ENCODE results near the gene EDARADD.

The EDARADD gene

DNA sequence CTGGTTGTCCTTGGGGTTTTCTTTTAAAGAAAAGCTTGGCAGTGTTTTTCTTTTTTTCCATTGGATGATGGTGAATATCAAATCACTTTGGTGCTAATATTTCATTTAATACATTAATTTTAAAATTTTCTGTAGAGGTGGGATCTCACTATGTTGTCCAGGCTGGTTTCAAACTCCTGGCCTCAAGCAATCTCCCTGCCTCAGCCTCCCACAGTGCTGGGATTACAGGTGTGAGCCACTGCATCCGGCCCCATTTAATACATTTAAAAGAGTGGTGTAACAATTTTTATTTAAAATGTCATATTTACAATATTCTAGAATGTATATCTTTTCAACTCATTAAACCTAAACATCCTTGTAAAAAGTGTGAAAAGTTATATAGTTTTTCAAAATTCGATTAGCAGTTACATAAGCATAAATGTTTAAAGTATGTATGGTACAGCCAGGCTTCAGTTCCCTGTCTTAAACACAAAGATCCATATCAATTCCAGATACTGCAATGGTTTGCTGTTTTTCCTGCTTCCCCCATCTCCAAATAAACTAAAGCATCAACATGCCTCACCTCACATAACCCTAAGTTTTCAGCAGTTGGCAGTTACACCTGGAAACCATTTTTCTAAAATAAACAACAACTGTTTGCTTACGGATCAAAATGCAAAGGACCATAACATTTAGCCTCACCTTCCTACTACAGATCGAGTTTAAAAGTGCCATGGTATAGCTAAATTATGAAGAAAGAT lies 120.8 kb downstream of the EDARADD start:
- Histone ChIP-seq H3K4me1 (ENCODE audit: insufficient read depth, low read length, severe bottlenecking) (no peaks in the 10 kb centered on the region), H3K4me2 (ENCODE audit: low read length) (no peak overlapping the region), H3K9me2 (ENCODE audit: low read depth, low read length) (no peaks in the 10 kb centered on the region), H2AFZ (ENCODE audit: low read length) (no peak overlapping the region), H3K27ac (ENCODE audit: low read depth, low read length, poor library complexity, severe bottlenecking) (no peak overlapping the region), H3K4me3 (ENCODE audit: low read depth, low read length, poor library complexity, severe bottlenecking) (no peak overlapping the region), H3K27me3 (ENCODE audit: insufficient read depth, low read length) (no peaks in the 10 kb centered on the region), H3K9me3 (ENCODE audit: low read length) (no peaks in the 10 kb centered on the region), H3F3A (ENCODE audit: insufficient read depth, low read length) (no peaks in the 10 kb centered on the region), H3K79me2 (ENCODE audit: insufficient read depth, low read length) (no peaks in the 10 kb centered on the region), H4K20me1 (ENCODE audit: insufficient read depth, low read length) (no peaks in the 10 kb centered on the region), H3K36me3 (ENCODE audit: insufficient read depth, low read length) (no peaks in the 10 kb centered on the region), H3K9ac (ENCODE audit: low read length) (no peak overlapping the region)
- TF ChIP-seq EZH2 (IDR thresholded peaks at IDR 0.05; ENCODE audit: borderline replicate concordance, low read length), result no peak
- TF ChIP-seq, protein P1, sequence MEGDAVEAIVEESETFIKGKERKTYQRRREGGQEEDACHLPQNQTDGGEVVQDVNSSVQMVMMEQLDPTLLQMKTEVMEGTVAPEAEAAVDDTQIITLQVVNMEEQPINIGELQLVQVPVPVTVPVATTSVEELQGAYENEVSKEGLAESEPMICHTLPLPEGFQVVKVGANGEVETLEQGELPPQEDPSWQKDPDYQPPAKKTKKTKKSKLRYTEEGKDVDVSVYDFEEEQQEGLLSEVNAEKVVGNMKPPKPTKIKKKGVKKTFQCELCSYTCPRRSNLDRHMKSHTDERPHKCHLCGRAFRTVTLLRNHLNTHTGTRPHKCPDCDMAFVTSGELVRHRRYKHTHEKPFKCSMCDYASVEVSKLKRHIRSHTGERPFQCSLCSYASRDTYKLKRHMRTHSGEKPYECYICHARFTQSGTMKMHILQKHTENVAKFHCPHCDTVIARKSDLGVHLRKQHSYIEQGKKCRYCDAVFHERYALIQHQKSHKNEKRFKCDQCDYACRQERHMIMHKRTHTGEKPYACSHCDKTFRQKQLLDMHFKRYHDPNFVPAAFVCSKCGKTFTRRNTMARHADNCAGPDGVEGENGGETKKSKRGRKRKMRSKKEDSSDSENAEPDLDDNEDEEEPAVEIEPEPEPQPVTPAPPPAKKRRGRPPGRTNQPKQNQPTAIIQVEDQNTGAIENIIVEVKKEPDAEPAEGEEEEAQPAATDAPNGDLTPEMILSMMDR (IDR thresholded peaks at IDR 0.05; ENCODE audit: low read length), result no peak

- Histone ChIP-seq H2AFZ (ENCODE audit: low read length) (no peak overlapping the region), H3K9ac (ENCODE audit: low read length) (no peak overlapping the region), H3F3A (ENCODE audit: insufficient read depth, low read length) (no peaks in the 10 kb centered on the region), H3K27ac (ENCODE audit: low read depth, low read length, poor library complexity, severe bottlenecking) (no peak overlapping the region), H3K27me3 (ENCODE audit: insufficient read depth, low read length) (no peaks in the 10 kb centered on the region), H3K9me2 (ENCODE audit: low read depth, low read length) (no peaks in the 10 kb centered on the region), H4K20me1 (ENCODE audit: insufficient read depth, low read length) (no peaks in the 10 kb centered on the region), H3K9me3 (ENCODE audit: low read length) (no peaks in the 10 kb centered on the region), H3K4me1 (ENCODE audit: insufficient read depth, low read length, severe bottlenecking) (no peaks in the 10 kb centered on the region), H3K4me3 (ENCODE audit: low read depth, low read length, poor library complexity, severe bottlenecking) (no peak overlapping the region), H3K79me2 (ENCODE audit: insufficient read depth, low read length) (no peaks in the 10 kb centered on the region), H3K36me3 (ENCODE audit: insufficient read depth, low read length) (no peaks in the 10 kb centered on the region), H3K4me2 (ENCODE audit: low read length) (no peak overlapping the region)
- no peak for TF ChIP-seq EZH2 (IDR thresholded peaks at IDR 0.05; ENCODE audit: borderline replicate concordance, low read length)
- TF ChIP-seq, protein P1 (IDR thresholded peaks at IDR 0.05; ENCODE audit: low read length), result no peak
Observed at GRCh38 chr1:236515443-236515958, 121.4 kb downstream of the EDARADD start.

DNA sequence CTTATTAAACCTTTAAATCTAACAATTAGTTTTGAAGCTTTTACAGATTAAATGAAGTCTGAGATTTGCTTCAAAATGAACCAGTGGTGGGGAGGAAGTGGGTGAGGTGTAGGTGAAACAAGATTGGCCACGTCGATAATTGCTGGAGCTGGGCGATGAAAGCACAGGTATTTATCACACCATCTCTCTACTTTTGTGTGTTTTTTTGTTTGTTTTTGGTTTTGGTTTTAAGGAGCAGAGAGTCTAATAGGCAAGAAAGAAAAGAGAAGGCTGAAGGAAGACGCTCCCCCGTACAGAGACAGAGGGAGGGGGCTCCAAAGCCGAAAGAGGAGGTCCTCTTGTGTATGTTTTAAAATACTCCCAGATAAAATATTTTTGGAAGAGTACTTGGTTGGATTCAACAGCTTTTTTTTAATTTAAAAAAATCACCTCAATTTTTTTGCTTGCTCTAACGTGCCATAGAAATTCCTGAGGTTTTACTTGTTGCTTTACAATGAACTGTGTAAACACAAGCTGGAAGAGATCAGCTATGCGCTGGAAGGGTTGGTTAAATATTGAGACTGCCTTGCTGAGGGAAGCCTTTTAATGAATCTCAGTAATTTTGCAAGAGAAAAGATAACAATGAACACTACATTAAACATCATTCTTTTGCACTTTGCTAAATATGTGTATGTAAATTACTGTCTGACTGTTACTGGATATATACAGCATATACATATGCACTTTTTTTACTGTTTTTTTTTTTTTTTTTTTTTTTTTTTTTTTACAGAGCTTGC lies 123.0 kb downstream of the EDARADD start:
- no peaks in the 10 kb centered on the region for H3F3A ChIP-seq (ENCODE audit: insufficient read depth, low read length)
- H3K27ac ChIP-seq (ENCODE audit: low read depth, low read length, poor library complexity, severe bottlenecking), result no peak overlapping the region
- no peaks in the 10 kb centered on the region for H3K36me3 ChIP-seq (ENCODE audit: insufficient read depth, low read length)
- H2AFZ ChIP-seq (ENCODE audit: low read length), result no peak overlapping the region
- H3K4me2 ChIP-seq (ENCODE audit: low read length), result no peak overlapping the region
- H3K4me1 ChIP-seq (ENCODE audit: insufficient read depth, low read length, severe bottlenecking), result no peaks in the 10 kb centered on the region
- no peaks in the 10 kb centered on the region; the same call in 1 of the 2 replicates for H3K27me3 ChIP-seq (ENCODE audit: insufficient read depth, low read length)
- no peaks in the 10 kb centered on the region for H3K79me2 ChIP-seq (ENCODE audit: insufficient read depth, low read length)
- no peaks in the 10 kb centered on the region for H3K9me2 ChIP-seq (ENCODE audit: low read depth, low read length)
- no peaks in the 10 kb centered on the region for H4K20me1 ChIP-seq (ENCODE audit: insufficient read depth, low read length)
- H3K9ac ChIP-seq (ENCODE audit: low read length), result no peak overlapping the region
- H3K4me3 ChIP-seq (ENCODE audit: low read depth, low read length, poor library complexity, severe bottlenecking), result no peak overlapping the region
- H3K9me3 ChIP-seq (ENCODE audit: low read length), result no peaks in the 10 kb centered on the region
- no peak for TF ChIP-seq EZH2 (IDR thresholded peaks at IDR 0.05; ENCODE audit: borderline replicate concordance, low read length)
- TF ChIP-seq, protein P1 (IDR thresholded peaks at IDR 0.05; ENCODE audit: low read length), result no peak

All from OCI-LY1 (cell line).